ENCODE measurements around the gene SKIC2.
"Not testable (repeated sequence)": the region's sequence is repeated elsewhere in the genome, so short reads cannot be mapped to it uniquely, and the experiment has no call there.

SKIC2 gene

GRCh38 chr6:31970604-31971271, 11.8 kb downstream of the SKIC2 start:
- no peaks in the 10 kb centered on the region for H3K9me3 Mint-ChIP-seq
- peaks cover 48% of the 10 kb centered on the region for H3K4me1 Mint-ChIP-seq (ENCODE audit: low read depth)
- peak overlapping the region; percentile 96 for H3K4me3 Mint-ChIP-seq
- H3K27ac Mint-ChIP-seq: peak overlapping the region; percentile 99
- peaks cover 33% of the 10 kb centered on the region for H3K36me3 Mint-ChIP-seq (ENCODE audit: low read depth)
- no peaks in the 10 kb centered on the region for H3K27me3 Mint-ChIP-seq

DNA sequence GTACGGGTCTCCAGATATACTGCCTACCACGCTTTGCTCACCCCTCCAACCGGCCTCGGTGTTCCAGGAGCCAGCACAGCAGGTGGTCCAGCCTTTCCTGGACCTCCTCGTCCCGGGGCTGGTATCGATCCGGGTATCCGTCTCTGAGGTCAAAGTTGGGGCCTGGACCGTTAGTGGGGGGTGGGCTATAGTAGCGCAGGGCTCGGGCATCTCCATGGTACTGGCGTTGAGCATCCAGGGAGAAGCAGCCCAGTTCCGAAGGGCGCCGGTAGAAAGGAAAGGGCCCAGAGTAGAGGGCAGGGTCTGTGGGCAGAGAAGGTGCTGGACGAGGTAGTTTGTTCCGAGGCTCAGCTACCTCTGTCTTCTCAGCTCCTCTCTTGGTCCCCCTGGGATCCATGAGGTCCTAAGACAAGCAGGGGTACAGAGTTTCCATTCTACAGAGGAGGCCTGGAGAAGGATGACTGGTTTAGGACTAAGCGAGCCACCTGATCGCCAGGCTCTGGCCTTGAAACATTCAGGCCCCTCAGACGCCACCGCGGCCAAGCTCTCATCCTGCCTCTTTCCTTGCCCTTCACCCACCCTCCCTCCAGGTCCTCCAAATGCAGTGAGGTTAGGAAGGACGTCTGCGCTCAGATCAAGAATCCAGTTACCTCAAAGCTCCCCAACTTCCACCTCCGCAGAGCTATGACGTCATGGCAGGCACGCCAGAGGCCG, 12.5 kb downstream of the SKIC2 start:
- H3K36me3 Mint-ChIP-seq (ENCODE audit: low read depth): peaks cover 27% of the 10 kb centered on the region
- H3K27me3 Mint-ChIP-seq: no peaks in the 10 kb centered on the region
- peak overlapping the region; percentile 99 for H3K27ac Mint-ChIP-seq
- H3K4me1 Mint-ChIP-seq (ENCODE audit: low read depth): peaks cover 48% of the 10 kb centered on the region
- peak overlapping the region; percentile 96 for H3K4me3 Mint-ChIP-seq
- no peaks in the 10 kb centered on the region for H3K9me3 Mint-ChIP-seq

GRCh38 chr6:31971993-31972708, 13.2 kb downstream of the SKIC2 start, which contains the start of gene DXO:
Gene DXO, minus strand, starts transcription at chr6:31972138. Its CDS starts 463 bp downstream, at chr6:31971675.
- Mint-ChIP-seq H3K27ac (peak within 1 kb of the TSS; percentile 99), H3K27me3 (no peaks in the 10 kb centered on the region), H3K4me3 (peak within 1 kb of the TSS; percentile 96), H3K9me3 (no peaks in the 10 kb centered on the region), H3K36me3 (ENCODE audit: low read depth) (peaks cover 25% of the 10 kb centered on the region), H3K4me1 (ENCODE audit: low read depth) (peaks cover 48% of the 10 kb centered on the region)

- H3K4me1 Mint-ChIP-seq (ENCODE audit: low read depth): peaks cover 48% of the 10 kb centered on the region
- H3K4me3 Mint-ChIP-seq: peak overlapping the region; percentile 96
- H3K27me3 Mint-ChIP-seq: no peaks in the 10 kb centered on the region
- no peaks in the 10 kb centered on the region for H3K9me3 Mint-ChIP-seq
- peaks cover 22% of the 10 kb centered on the region for H3K36me3 Mint-ChIP-seq (ENCODE audit: low read depth)
- H3K27ac Mint-ChIP-seq: peak overlapping the region; percentile 99
Observed at GRCh38 chr6:31972709-31973350, 13.9 kb downstream of the SKIC2 start.

- not testable (repeated sequence) for H3K9me3 Mint-ChIP-seq, H3K27me3 Mint-ChIP-seq, H3K27ac Mint-ChIP-seq, H3K4me3 Mint-ChIP-seq
- peaks cover 20% of the 10 kb centered on the region for H3K36me3 Mint-ChIP-seq (ENCODE audit: low read depth)
- H3K4me1 Mint-ChIP-seq (ENCODE audit: low read depth): peaks cover 31% of the 10 kb centered on the region
Observed at GRCh38 chr6:31976065-31976464, 17.1 kb downstream of the SKIC2 start.

GRCh38 chr6:31977816-31978431, 18.9 kb downstream of the SKIC2 start:
- H3K27ac Mint-ChIP-seq: no peak overlapping the region

DNA sequence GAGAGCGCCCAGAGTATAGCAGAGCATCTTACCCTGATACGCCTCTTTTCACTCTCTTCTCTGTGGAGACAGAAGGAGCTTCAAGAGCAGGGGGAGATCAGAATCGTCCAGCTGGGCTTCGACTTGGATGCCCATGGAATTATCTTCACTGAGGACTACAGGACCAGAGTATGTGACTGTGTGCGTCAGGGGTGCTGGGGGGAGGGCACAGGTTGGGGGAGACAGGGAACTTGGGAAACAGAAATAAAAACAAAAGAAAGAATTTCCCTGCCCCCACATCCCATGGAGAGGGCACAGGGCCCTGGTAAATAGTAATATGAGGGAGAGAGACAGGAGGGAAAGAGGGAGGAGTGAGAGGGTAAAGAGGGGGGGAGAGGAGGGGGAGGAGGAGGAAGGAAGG, 19.9 kb downstream of the SKIC2 start:
- Mint-ChIP-seq H3K4me1 (ENCODE audit: low read depth) (peaks cover 8% of the 10 kb centered on the region), H3K27ac (no peak overlapping the region), H3K9me3 (no peaks in the 10 kb centered on the region), H3K4me3 (no peak overlapping the region), H3K36me3 (ENCODE audit: low read depth) (peaks cover 12% of the 10 kb centered on the region), H3K27me3 (no peaks in the 10 kb centered on the region)

More at GRCh38 chr6:31977816-31978431, 18.9 kb downstream of the SKIC2 start:
- H3K9me3 Mint-ChIP-seq: no peaks in the 10 kb centered on the region
- peaks cover 20% of the 10 kb centered on the region for H3K36me3 Mint-ChIP-seq (ENCODE audit: low read depth)
- peaks cover 17% of the 10 kb centered on the region for H3K4me1 Mint-ChIP-seq (ENCODE audit: low read depth)
- H3K27me3 Mint-ChIP-seq: no peaks in the 10 kb centered on the region
- no peak overlapping the region for H3K4me3 Mint-ChIP-seq

GRCh38 chr6:31979238-31979898, 20.4 kb downstream of the SKIC2 start:
- no peaks in the 10 kb centered on the region for H3K27me3 Mint-ChIP-seq
- no peak overlapping the region for H3K4me3 Mint-ChIP-seq
- H3K27ac Mint-ChIP-seq: peak overlapping the region; percentile 24
- peaks cover 3% of the 10 kb centered on the region for H3K4me1 Mint-ChIP-seq (ENCODE audit: low read depth)
- peaks cover 12% of the 10 kb centered on the region for H3K36me3 Mint-ChIP-seq (ENCODE audit: low read depth)
- no peaks in the 10 kb centered on the region for H3K9me3 Mint-ChIP-seq

DNA sequence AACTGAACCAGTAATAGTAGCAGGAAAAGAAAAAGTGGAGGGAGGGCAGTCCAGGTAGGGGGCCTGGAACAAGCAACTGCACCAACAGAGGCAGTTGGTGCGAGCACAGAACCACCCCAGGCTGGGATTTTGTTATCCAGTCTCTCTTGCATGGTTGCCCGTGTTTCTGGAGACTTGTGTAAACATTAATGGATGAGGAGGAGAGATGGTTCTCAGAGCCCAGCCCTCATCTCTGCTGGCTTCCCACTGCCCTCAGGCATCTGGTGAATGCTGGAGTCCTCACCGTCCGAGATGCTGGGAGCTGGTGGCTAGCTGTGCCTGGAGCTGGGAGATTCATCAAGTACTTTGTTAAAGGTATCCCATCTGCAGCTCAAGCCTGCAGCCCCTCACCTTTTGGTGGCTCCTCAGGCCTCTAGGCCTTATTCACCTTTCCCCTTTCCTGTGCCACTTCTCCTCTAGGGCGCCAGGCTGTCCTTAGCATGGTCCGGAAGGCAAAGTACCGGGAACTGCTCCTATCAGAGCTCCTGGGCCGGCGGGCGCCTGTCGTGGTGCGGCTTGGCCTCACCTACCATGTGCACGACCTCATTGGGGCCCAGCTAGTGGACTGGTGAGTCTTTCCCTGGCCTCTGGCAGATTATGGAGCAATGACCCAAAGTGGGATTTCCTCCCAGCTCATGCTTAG, 21.4 kb downstream of the SKIC2 start:
- H3K27ac Mint-ChIP-seq: peak overlapping the region; percentile 24
- H3K27me3 Mint-ChIP-seq; H3K9me3 Mint-ChIP-seq; H3K36me3 Mint-ChIP-seq (ENCODE audit: low read depth); H3K4me3 Mint-ChIP-seq; H3K4me1 Mint-ChIP-seq (ENCODE audit: low read depth): not testable (repeated sequence)

DNA sequence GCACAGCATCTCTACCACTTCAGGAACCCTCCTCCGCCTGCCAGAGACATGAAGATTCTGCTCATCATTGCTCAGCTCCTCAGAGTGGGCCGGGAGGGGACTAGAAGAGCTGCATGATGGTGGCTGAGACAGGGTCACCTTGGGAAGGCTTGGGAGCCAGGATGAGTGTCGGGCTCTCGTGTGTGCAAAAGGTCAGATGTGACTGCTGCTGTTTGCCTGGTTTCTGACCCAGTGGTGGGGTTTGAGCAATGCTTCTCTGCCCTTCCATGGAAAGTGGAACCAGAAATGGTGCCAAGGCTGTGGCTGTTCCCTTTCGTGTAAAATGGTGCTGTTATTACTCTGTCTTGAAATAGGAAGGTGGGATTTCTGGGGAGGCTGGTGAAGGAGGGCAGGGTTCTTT, 22.0 kb downstream of the SKIC2 start:
- H3K9me3 Mint-ChIP-seq: not testable (repeated sequence)

GRCh38 chr6:31981744-31982143, 22.8 kb downstream of the SKIC2 start, which contains the start of gene C4A:
Gene C4A, plus strand, starts transcription at chr6:31982057. Its CDS starts 51 bp downstream, at chr6:31982108.
- H3K27ac Mint-ChIP-seq; H3K27me3 Mint-ChIP-seq; H3K9me3 Mint-ChIP-seq; H3K4me3 Mint-ChIP-seq; H3K36me3 Mint-ChIP-seq (ENCODE audit: low read depth); H3K4me1 Mint-ChIP-seq (ENCODE audit: low read depth): not testable (repeated sequence)

More for the DNA sequence above, 22.0 kb downstream of the SKIC2 start:
- not testable (repeated sequence) for H3K4me3 Mint-ChIP-seq; H3K27me3 Mint-ChIP-seq; H3K4me1 Mint-ChIP-seq (ENCODE audit: low read depth); H3K36me3 Mint-ChIP-seq (ENCODE audit: low read depth); H3K27ac Mint-ChIP-seq

- not testable (repeated sequence) for H3K9me3 Mint-ChIP-seq; H3K4me1 Mint-ChIP-seq (ENCODE audit: low read depth); H3K36me3 Mint-ChIP-seq (ENCODE audit: low read depth); H3K27me3 Mint-ChIP-seq; H3K4me3 Mint-ChIP-seq; H3K27ac Mint-ChIP-seq
Observed at GRCh38 chr6:31989363-31989762, 30.4 kb downstream of the SKIC2 start.

- H3K4me1 Mint-ChIP-seq (ENCODE audit: low read depth); H3K4me3 Mint-ChIP-seq; H3K9me3 Mint-ChIP-seq; H3K36me3 Mint-ChIP-seq (ENCODE audit: low read depth); H3K27ac Mint-ChIP-seq; H3K27me3 Mint-ChIP-seq: not testable (repeated sequence)
Observed at GRCh38 chr6:31994421-31994820, 35.4 kb downstream of the SKIC2 start.

GRCh38 chr6:31996385-31996784, 37.4 kb downstream of the SKIC2 start:
- H3K36me3 Mint-ChIP-seq (ENCODE audit: low read depth); H3K4me3 Mint-ChIP-seq; H3K27ac Mint-ChIP-seq; H3K9me3 Mint-ChIP-seq; H3K4me1 Mint-ChIP-seq (ENCODE audit: low read depth); H3K27me3 Mint-ChIP-seq: not testable (repeated sequence)

Measured in stimulated activated naive CD8-positive, alpha-beta T cell treated with anti-CD3 and anti-CD28 coated beads, Interleukin-15, Interleukin-2, amounts not matched to agents 100 ng/mL and 50 ng/mL, for 24 hours (primary cell).